ENCODE data around the gene GTPBP8. TPM values are rescaled to one million over a fixed set of nuclear protein-coding genes. Genes with fewer than 3 reads are reported as not detected.

Gene GTPBP8
- total and polyA plus RNA-seq, 2 of the 8 experiments (the other 6 are each of a cell fraction or from before 2014, with no cell fraction given) = 25.8 to 27.6 TPM

DNA sequence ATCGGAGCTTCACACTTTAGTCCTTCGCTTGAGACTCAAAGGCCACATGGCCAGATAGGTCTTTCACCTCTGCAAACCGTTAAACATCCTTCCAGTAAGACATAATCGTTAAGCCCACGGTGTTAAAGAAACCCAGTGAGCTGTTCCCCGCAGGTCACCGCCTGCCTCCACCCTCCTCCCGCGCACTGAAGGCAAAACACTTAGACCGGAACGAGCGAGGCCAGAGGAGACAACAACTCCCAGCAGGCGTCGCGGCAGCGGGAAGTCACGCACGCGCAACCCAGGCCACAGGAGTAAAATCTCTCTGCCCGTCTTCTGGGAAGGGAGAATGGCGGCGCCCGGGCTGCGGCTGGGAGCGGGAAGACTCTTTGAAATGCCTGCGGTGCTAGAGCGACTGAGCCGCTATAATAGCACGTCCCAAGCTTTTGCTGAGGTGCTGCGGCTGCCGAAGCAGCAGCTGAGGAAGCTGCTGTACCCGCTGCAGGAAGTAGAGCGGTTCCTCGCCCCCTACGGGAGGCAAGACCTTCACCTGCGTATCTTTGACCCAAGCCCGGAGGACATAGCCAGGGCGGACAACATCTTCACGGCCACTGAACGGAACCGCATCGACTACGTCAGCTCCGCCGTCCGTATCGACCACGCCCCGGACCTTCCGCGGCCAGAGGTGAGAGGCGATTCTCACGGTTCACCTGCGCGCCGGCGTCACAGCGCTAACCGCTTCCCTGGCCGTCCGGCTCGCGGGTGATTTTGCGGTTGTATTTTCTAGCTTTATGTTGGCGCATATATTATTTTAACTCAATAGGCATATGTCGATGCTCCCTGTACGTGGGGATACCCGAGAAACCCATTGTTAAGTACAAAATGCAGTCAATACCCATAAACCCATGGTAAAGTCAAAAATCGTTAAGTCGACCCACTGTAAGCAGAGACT is at the start of gene GTPBP8 (continued):
- no peak for TF ChIP-seq RXRA (IDR thresholded peaks at IDR 0.05; ENCODE audit: insufficient read depth, low read depth, low read length)
- no peak for TF ChIP-seq EP300 (IDR thresholded peaks at IDR 0.05; ENCODE audit: borderline replicate concordance in 1 of 2, low read depth in 2 of 2, low read length in 2 of 2)
- no peak for TF ChIP-seq HDAC6 (IDR thresholded peaks at IDR 0.05; ENCODE audit: low read depth, low read length)
- peak; percentile 100 for TF ChIP-seq PHF8 (conservative IDR thresholded peaks at IDR 0.05; ENCODE audit: low read depth, low read length)
- TF ChIP-seq BCL11A (IDR thresholded peaks at IDR 0.05; ENCODE audit: low read depth in 2 of 2, low read length in 2 of 2) = no peak
- no peak; a peak in 1 of 4 replicates for TF ChIP-seq RAD21 (IDR thresholded peaks at IDR 0.05 in 1 of 2, conservative IDR thresholded peaks at IDR 0.05 in 1 of 2; ENCODE audit: low read depth in 2 of 2, low read length in 2 of 2)
- TF ChIP-seq CHD1 (IDR thresholded peaks at IDR 0.05; ENCODE audit: low read depth, low read length) = 0 out of 2 replicates have a peak, but pooled peaks have one; percentile 62
- no peak for TF ChIP-seq GABPA (IDR thresholded peaks at IDR 0.05; ENCODE audit: borderline replicate concordance, insufficient read depth, low read length)
- TF ChIP-seq TAF7 (optimal IDR thresholded peaks at IDR 0.05; ENCODE audit: borderline replicate concordance, low read depth, low read length) = peak; percentile 93
- peak; percentile 43; the same call in 1 of the 2 replicates for TF ChIP-seq SP1 (IDR thresholded peaks at IDR 0.05; ENCODE audit: low read depth, low read length)
- TF ChIP-seq NANOG (IDR thresholded peaks at IDR 0.05; ENCODE audit: insufficient read depth, low read depth, low read length, poor library complexity, severe bottlenecking) = no peak
- no peak for TF ChIP-seq SP2 (IDR thresholded peaks at IDR 0.05; ENCODE audit: low read length)
- TF ChIP-seq CHD2 (IDR thresholded peaks at IDR 0.05; ENCODE audit: low read length) = peak; percentile 49; the same call in 1 of the 2 replicates
- no peak for TF ChIP-seq CBX5 (IDR thresholded peaks at IDR 0.05; ENCODE audit: low read depth, low read length)
- no peak for TF ChIP-seq KDM5A (IDR thresholded peaks at IDR 0.05; ENCODE audit: low read length)
- TF ChIP-seq JUN (IDR thresholded peaks at IDR 0.05; ENCODE audit: low read depth, low read length) = no peak
- TF ChIP-seq CREB1 (IDR thresholded peaks at IDR 0.05) = peak; percentile 86
- TF ChIP-seq MAX (IDR thresholded peaks at IDR 0.05) = peak; percentile 89
- TF ChIP-seq SAP30 (IDR thresholded peaks at IDR 0.05; ENCODE audit: insufficient read depth, insufficient replicate concordance, low read length) = no peak
- TF ChIP-seq USF2 (IDR thresholded peaks at IDR 0.05; ENCODE audit: low read length) = 0 out of 2 replicates have a peak, but pooled peaks have one; percentile 18
- TF ChIP-seq CTBP2 (IDR thresholded peaks at IDR 0.05; ENCODE audit: borderline replicate concordance, insufficient read depth, insufficient read length, low read length) = no peak
